IMR-90 (cell line): Measurements from ENCODE around the gene SEMA4D. TPM values are rescaled to one million over a fixed set of nuclear protein-coding genes. Genes with fewer than 3 reads are reported as not detected.

Source experiments
- ATAC-seq: fragments of 200-7000 bp; cut with Tn5 transposase; 2 replicates; pipeline ENCODE4 v1.9.1; 2020; ENCODE audit warnings: low read depth, mild to moderate bottlenecking, moderate library complexity
- BruUV-seq: library from RNA; stranded (reverse); fragments of 400-500 nt; replicated peaks from 2 replicates; lab custom pipeline; 2021; lab: Mats Ljungman, UMichigan
- CTCF ChIA-PET: fragments of 300-600 bp; formaldehyde crosslinking; extraction: SDS; loops from one replicate; lab custom pipeline; 2021; ENCODE audit warnings: antibody characterized with exemption; lab: Yijun Ruan, JAX
- POLR2A ChIA-PET: fragments of 300-600 bp; sonication (Branson Sonifier 250); formaldehyde crosslinking; loops from one replicate; lab custom pipeline; 2022; ENCODE audit warnings: antibody characterized with exemption; ENCODE audit not compliant: unreplicated experiment; lab: Charles Lee
- DNase-seq: peaks from one replicate; pipeline ENCODE4 v3.0.0; 2013
- H2AFZ ChIP-seq: replicated peaks from 2 replicates; pipeline ENCODE3; 2013; ENCODE audit warnings: low read length, mild to moderate bottlenecking; ENCODE audit not compliant: poor library complexity
- H2AK5ac ChIP-seq: 2 replicates; pipeline ENCODE4 v1.6.1; 2013; ENCODE audit warnings: low read depth, low read length, inconsistent platforms
- H2AK9ac ChIP-seq: replicated peaks from 2 replicates; pipeline ENCODE3; 2013; ENCODE audit warnings: mild to moderate bottlenecking, low read depth, low read length, moderate library complexity; ENCODE audit not compliant: poor library complexity
- H2BK120ac ChIP-seq: 2 replicates; pipeline ENCODE4 v1.6.1; 2013; ENCODE audit warnings: low read depth, low read length, inconsistent platforms
- H2BK15ac ChIP-seq: 3 replicates; pipeline ENCODE4 v1.6.1; 2013; ENCODE audit warnings: low read depth, low read length, inconsistent platforms
- H2BK20ac ChIP-seq: 2 replicates; pipeline ENCODE4 v1.6.1; 2013; ENCODE audit warnings: low read depth, mild to moderate bottlenecking, inconsistent platforms, low read length, moderate library complexity
- H2BK5ac ChIP-seq: 2 replicates; pipeline ENCODE4 v1.6.1; 2013; ENCODE audit warnings: mild to moderate bottlenecking, low read depth, low read length, inconsistent platforms; ENCODE audit not compliant: poor library complexity, severe bottlenecking
- H3K14ac ChIP-seq: replicated peaks from 2 replicates; pipeline ENCODE4 v1.6.1; 2013; ENCODE audit warnings: low read depth, low read length, inconsistent platforms
- H3K18ac ChIP-seq: 2 replicates; pipeline ENCODE4 v1.6.1; 2013; ENCODE audit warnings: low read depth, low read length, control low read depth
- H3K23ac ChIP-seq: 2 replicates; pipeline ENCODE4 v1.6.1; 2013; ENCODE audit warnings: low read depth, low read length, inconsistent platforms
- H3K27ac ChIP-seq: 2 replicates; pipeline ENCODE4 v1.5.1; 2013; ENCODE audit warnings: mild to moderate bottlenecking, control low read depth, low read length; ENCODE audit not compliant: insufficient read depth
- H3K27me3 ChIP-seq: 2 replicates; pipeline ENCODE4 v1.6.1; 2013; ENCODE audit warnings: low read length; ENCODE audit not compliant: control insufficient read depth, insufficient read depth
- H3K36me3 ChIP-seq: 2 replicates; pipeline ENCODE4 v1.6.1; 2013; ENCODE audit warnings: low read length, mixed read lengths; ENCODE audit not compliant: control insufficient read depth, insufficient read depth
- H3K4ac ChIP-seq: 2 replicates; pipeline ENCODE4 v1.6.1; 2013; ENCODE audit warnings: low read depth, low read length, inconsistent platforms
- H3K4me1 ChIP-seq: 2 replicates; pipeline ENCODE4 v1.6.1; 2013; ENCODE audit warnings: low read length, mixed read lengths; ENCODE audit not compliant: control insufficient read depth, insufficient read depth
- H3K4me2 ChIP-seq: 2 replicates; pipeline ENCODE4 v1.6.1; 2013; ENCODE audit warnings: low read depth, mild to moderate bottlenecking, control low read depth, low read length, moderate library complexity
- H3K4me3 ChIP-seq: 2 replicates; pipeline ENCODE4 v1.5.1; 2013; ENCODE audit warnings: low read depth, mild to moderate bottlenecking, control low read depth, low read length, moderate library complexity; ENCODE audit not compliant: insufficient read depth
- H3K56ac ChIP-seq: 2 replicates; pipeline ENCODE4 v1.6.1; 2013; ENCODE audit warnings: low read length, inconsistent platforms; ENCODE audit not compliant: insufficient read depth; ENCODE audit errors: extremely low read depth
- H3K79me1 ChIP-seq, 2 experiments: 2 replicates each; pipeline ENCODE4 v1.6.1; 2013; ENCODE audit warnings: low read length in 2 of 2, inconsistent platforms in 1 of 2, low read depth in 1 of 2
- H3K9ac ChIP-seq: 2 replicates; pipeline ENCODE4 v1.6.1; 2013; ENCODE audit warnings: low read depth, low read length, control low read depth
- H3K9me1 ChIP-seq: 2 replicates; pipeline ENCODE4 v1.6.1; 2013; ENCODE audit warnings: low read length, inconsistent platforms; ENCODE audit not compliant: insufficient read depth
- H3K9me3 ChIP-seq: 2 replicates; pipeline ENCODE4 v1.6.1; 2013; ENCODE audit warnings: low read length; ENCODE audit not compliant: control insufficient read depth, insufficient read depth
- H4K20me1 ChIP-seq: 2 replicates; pipeline ENCODE4 v1.6.1; 2013; ENCODE audit warnings: low read length, inconsistent platforms; ENCODE audit not compliant: insufficient read depth
- H4K5ac ChIP-seq: 2 replicates; pipeline ENCODE4 v1.6.1; 2013; ENCODE audit warnings: mild to moderate bottlenecking, low read depth, low read length, control low read depth
- H4K8ac ChIP-seq, 2 experiments: 2 replicates each; pipeline ENCODE4 v1.6.1; 2013; ENCODE audit warnings: low read depth in 2 of 2, low read length in 2 of 2, control low read depth in 1 of 2, inconsistent platforms in 1 of 2
- H4K91ac ChIP-seq: 2 replicates; pipeline ENCODE4 v1.6.1; 2013; ENCODE audit warnings: low read depth, low read length, inconsistent platforms; ENCODE audit not compliant: insufficient read depth
- CHD1 ChIP-seq: IDR thresholded peaks from 2 replicates; pipeline ENCODE4 v1.6.1; 2012; ENCODE audit warnings: low read depth, low read length, improper control_type of control experiment
- ELK1 ChIP-seq: fragments of 150-350 bp; IDR thresholded peaks from 2 replicates; pipeline ENCODE4 v1.6.1; 2016; ENCODE audit warnings: low read depth, mild to moderate bottlenecking, low read length, moderate library complexity, borderline replicate concordance
- FOS ChIP-seq: fragments of 150-350 bp; IDR thresholded peaks from 2 replicates; pipeline ENCODE4 v1.6.1; 2016; ENCODE audit warnings: low read depth, low read length
- RAD21 ChIP-seq: IDR thresholded peaks from 2 replicates; pipeline ENCODE4 v1.6.1; 2012; ENCODE audit warnings: low read length, improper control_type of control experiment
- RFX5 ChIP-seq: IDR thresholded peaks from 2 replicates; pipeline ENCODE4 v1.8.0; 2012; ENCODE audit warnings: low read depth, mild to moderate bottlenecking, low read length, moderate library complexity
- SMC3 ChIP-seq: fragments of 150-350 bp; IDR thresholded peaks from 2 replicates; pipeline ENCODE4 v1.6.1; 2016; ENCODE audit warnings: low read depth, mild to moderate bottlenecking, antibody characterized with exemption, low read length, moderate library complexity
- WGBS, 2 experiments: methylation state at CpG; one replicate each; pipeline versions ENCODE4 v1.1.5 to v1.1.7; 2013; ENCODE audit warnings: missing lambda C conversion rate in 2 of 2; ENCODE audit not compliant: insufficient read length in 1 of 2; ENCODE audit errors: extremely low coverage in 2 of 2; 5-methylcytosine and 5-hydroxymethylcytosine counted together
- dilution Hi-C: fragments of 300-500 bp; cut with HindIII; formaldehyde crosslinking; loops from one replicate; pipeline ENCODE4 v1.14.3; 2018; ENCODE audit warnings: low sequenced_read_pairs; ENCODE audit not compliant: unreplicated experiment
- in situ Hi-C: fragments of 300-500 bp; cut with MboI; formaldehyde crosslinking; loops from 3 replicates; pipeline ENCODE4 v1.14.3; 2019; ENCODE audit warnings: low sequenced_read_pairs, inconsistent platforms, mixed read lengths
- intact Hi-C: fragments of 100-400 bp; cut with micrococcal nuclease; formaldehyde crosslinking; loops from 2 replicates; pipeline ENCODE4 v1.10.0; 2022
- polyA plus RNA-seq, 3 experiments: library from polyadenylated mRNA; depleted of rRNA; stranded (reverse); fragments of >200 nt; gene quantifications; 2 replicates each; pipeline ENCODE4 v1.2.3, GENCODE V29; 2012; ENCODE audit warnings: low replicate concordance in 1 of 3
- total RNA-seq: library from RNA; depleted of rRNA; stranded (reverse); fragments of >200 nt; gene quantifications from 2 replicates; pipeline ENCODE4 v1.2.3, GENCODE V29; 2012

Gene SEMA4D
- total and polyA plus RNA-seq, 2 of the 4 experiments (the other 2 are of a cell fraction), result 0.90 to 1.5 TPM

- Histone ChIP-seq H3K4ac (no peak overlapping the region), H2BK20ac (no peak overlapping the region), H4K91ac (no peak overlapping the region), H3K56ac (no peak overlapping the region), H3K27ac (no peak overlapping the region), H3K23ac (no peak overlapping the region), H2AK9ac (no peak overlapping the region), H3K9me3 (no peaks in the 10 kb centered on the region), H4K20me1 (peaks cover 3% of the 10 kb centered on the region; the same call in 1 of the 2 replicates), H3K27me3 (no peaks in the 10 kb centered on the region), H2AK5ac (no peak overlapping the region), H3K14ac (no peak overlapping the region), H4K8ac (no peak overlapping the region), H3K4me1 (peaks cover 10% of the 10 kb centered on the region; the same call in 1 of the 2 replicates), H3K79me1 (no peaks in the 10 kb centered on the region), H2BK5ac (no peak overlapping the region), H2AFZ (peak overlapping the region; percentile 62), H3K9me1 (peaks cover 6% of the 10 kb centered on the region; the same call in 1 of the 2 replicates), H3K36me3 (no peaks in the 10 kb centered on the region), H3K18ac (no peak overlapping the region; the same call in 1 of the 2 replicates), H4K5ac (no peak overlapping the region), H2BK120ac (no peak overlapping the region), H2BK15ac (no peak overlapping the region), H3K4me2 (no peak overlapping the region), H3K9ac (no peak overlapping the region), H3K4me3 (no peak overlapping the region)
- BruUV-seq, result no TSS peak
- CTCF ChIA-PET, result no interaction called here
- in situ Hi-C loops (no loop called here), intact Hi-C loops (no loop called here), dilution Hi-C loops (no loop called here)
- peak; percentile 25 for DNase-seq
- 100% methylated on average over 4 of the region's 22 CpGs; no CpG with 5 or more reads in 1 of the 2 experiments for WGBS, 2 experiments
- POLR2A ChIA-PET, result no interaction called here
- peak; percentile 50; the same call in 1 of the 2 replicates for ATAC-seq
- TF ChIP-seq RFX5, result no peak
- TF ChIP-seq ELK1, result no peak
- no peak for TF ChIP-seq CHD1
- no peak for TF ChIP-seq FOS
- no peak for TF ChIP-seq SMC3
- TF ChIP-seq RAD21, result no peak
Observed at GRCh38 chr9:89442981-89443814, 54.7 kb downstream of the SEMA4D start.
